ENCODE results near the gene SOBP.

DNA sequence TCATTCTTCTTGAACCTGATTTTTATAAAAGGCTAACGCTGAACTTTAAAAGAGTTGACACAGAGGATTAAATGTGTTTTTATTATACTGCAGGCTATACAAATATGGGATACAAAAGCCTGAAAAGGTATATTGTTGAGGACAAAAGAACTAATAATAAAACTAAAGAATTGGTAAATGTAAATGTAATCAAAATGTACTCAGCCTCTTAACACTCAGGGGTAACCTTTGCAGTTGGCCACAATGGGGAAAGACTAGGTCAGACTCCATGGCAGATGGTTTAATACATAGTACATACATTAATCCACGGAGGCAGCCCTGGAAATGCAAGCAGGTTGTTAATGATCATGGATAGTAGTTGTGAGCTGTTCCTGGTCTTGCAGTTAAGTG is 57.5 kb downstream of the SOBP start:
- no peak for TF ChIP-seq POLR2A (IDR thresholded peaks at IDR 0.05)
- no peak for TF ChIP-seq CTCF (IDR thresholded peaks at IDR 0.05)
